Dermis blood vessel endothelial cell (primary cell): ENCODE data around the gene SPDEF. TPM values are rescaled to one million over a fixed set of nuclear protein-coding genes. Genes with fewer than 3 reads are reported as not detected.

ENCODE experiments used
- DNase-seq: peaks from one replicate; pipeline ENCODE4 v3.0.0; 2010
- total RNA-seq: library from RNA; depleted of rRNA; stranded (reverse); fragments of >200 nt; gene quantifications from 2 replicates; pipeline ENCODE4 v1.2.3, GENCODE V29; 2014

SPDEF gene
- total RNA-seq, 1 donor from 2014 or later, result under 0.01 TPM

DNA sequence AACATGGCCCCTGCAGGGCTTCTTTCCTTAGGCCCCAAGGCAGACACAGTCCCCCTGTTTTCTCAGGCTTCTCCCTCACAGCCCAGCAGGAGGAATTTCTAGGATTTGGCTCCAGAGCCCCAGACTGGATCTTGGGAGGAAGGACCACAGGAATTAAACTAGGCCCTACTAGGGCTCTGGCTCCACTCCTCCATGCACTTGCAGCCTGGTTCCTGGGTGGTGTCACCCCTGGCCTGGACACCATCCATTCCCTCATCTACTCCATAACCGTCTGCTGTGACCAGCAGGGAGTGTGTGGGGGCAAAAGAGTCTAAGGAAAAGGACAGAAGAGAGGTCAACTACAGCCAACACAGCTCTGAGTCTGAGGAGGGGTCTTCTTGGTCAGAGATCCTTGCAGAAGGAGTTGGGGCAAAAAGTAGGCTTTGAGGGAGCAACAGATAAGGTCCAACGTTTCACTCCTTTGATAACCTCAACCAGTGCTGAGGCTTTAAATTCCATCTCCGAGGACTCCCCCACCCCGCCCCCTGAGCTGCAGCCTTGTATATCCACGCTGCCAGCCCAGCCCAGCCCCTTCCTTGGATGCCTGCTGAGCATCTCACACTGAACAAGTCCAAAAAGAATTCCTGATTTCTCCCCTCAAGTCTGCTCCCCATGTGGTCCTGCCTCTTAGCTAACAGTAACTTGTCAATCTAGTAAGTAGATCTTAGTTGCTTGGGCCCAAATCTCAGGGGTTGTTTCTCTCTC, 27.9 kb upstream of the SPDEF start:
- no peak for DNase-seq

DNA sequence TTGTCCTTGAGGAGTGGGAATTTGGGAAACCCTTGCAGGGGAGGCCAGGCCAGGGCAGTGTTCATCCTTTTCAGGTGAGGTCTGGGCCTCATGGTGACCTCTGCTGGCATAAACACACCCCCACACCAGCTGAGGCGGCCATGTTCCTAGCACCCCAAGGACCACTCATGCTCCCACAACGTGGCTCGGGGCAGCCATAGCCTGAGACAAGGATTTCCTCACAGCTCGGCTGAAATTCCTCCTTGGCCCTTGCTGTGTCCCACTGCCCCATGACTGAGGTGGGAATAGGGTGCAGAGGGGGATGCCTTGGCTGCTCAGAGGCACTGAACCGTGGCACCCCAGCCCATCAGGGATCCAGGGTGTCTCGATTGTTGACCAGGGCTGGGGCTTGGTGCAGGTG, 27.3 kb upstream of the SPDEF start:
- DNase-seq, result peak; percentile 33

DNA sequence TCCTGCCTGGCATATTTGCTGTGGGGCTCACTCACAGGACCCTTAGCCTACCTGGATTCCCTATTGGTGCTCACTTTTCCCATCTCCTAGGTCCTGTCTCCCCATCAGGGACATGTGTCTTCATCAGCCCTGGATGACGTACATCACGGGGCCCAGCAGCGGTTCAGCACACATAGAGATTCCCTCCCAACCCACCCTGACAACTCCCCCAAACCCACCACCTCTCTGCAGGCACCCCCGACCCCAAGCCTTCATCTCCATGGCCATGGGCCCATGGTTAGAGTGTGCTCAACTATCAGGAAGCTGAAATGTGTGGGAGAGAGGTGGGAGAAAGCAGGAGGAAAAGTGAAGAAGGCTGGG, 25.4 kb upstream of the SPDEF start:
- no peak for DNase-seq

DNA sequence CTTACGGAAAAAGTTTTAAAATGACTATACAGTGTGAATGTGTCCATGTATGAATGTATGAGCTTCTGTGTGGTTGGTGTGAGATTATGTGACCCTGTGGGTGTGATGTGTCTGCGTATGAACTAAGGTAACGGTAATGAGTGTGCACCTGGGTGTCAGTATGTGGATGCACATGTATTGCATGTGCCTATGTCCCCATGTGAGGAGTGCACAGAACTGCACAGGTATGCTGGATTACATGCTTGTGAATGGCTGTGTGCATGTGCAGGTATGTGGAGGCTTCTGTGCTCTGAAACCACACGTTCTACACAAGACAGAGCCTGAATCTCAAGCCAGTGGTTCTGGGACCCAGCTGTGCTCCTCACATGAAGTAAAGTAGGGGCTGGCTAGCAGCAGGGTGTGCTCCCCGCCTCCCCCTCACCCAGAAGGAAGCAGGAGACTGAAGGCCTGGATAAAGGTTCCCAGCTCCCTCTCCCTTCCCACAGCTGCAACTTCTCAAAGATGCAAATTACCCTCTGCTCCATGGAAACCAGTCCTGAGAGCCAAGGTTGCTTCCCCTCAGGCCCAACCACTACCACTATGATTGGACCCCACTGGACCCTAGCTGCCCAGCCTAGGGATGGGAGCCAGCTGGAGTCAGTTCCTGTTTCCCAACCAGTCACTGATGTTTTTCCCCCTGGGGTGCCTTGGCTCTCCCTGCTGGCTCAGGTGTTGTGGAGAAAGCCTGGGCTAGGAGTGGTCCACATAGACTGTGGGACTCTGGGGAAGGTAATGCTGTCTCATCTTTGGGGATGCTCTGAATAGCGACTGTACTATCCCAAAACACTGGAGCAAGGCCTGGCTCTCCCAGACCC, 24.8 kb upstream of the SPDEF start:
- DNase-seq, result no peak

DNA sequence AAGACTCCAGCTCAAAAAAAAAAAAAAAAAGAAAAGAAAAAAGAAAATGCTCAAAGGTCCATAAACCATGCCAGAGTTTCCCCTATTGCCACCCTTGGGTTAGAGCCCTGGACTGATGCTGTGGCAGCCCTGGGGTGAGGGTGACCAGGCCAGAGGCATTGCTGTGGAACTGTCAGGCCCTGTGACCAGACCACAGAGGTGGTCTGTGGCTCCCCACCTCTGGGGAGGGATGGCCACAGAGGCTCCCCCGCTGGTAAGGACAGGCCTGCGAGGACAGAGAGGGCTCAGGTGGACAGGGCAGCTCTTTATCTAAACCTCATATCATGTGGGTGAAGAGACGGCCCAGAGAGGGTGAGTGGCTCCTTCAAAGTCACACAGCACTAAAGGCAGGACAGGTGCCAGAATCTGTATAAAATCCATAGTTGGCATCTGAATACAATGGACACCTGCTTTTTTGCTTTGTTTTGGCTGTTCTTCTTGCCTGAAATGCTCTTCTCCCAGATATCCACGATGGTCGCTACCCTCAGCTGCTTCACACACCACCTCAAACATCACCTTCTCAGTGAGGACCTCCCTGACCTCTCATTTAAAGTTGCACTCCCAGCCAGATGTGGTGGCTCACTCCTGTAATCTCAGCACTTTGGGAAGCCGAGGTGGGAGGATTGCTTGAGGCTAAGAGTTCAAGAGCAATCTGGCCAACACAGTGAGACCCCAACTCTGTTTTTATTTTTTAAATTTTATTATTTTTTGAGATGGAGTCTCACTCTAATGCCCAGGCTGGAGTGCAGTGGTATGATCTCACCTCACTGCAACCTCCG, 22.5 kb upstream of the SPDEF start:
- no peak for DNase-seq

DNA sequence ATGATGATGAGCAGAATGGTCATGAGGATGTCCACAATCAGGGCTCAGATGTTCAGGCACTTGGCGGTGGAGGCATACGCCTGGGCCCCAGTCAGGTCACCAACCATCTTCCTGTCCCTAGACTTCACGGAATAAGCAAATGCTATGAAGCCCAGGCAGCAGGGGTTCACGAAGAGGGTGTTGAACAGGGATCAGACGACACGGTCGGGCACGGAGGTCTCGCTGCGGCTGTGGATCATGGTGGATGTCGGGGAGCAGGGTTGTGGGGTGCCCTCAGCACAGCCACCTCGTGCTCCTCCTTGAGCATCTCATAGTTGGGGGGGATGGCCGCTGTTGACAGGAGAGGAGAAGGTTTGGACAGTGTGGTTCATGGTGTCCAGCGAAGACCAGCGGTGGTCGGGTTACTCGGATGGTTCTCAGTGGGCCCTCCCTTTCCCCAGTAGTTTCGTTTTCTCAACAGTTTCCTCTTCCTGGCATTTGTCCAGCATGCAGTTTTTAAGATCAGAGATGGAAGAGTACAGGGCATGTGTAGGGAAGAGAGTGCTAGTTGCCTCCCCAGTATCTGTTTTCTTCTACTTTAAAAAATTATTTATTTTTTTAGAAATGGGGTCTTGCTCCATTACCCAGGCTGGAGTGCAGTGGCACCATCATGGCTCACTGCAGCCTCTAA, 20.3 kb upstream of the SPDEF start:
- peak; percentile 19 for DNase-seq

DNA sequence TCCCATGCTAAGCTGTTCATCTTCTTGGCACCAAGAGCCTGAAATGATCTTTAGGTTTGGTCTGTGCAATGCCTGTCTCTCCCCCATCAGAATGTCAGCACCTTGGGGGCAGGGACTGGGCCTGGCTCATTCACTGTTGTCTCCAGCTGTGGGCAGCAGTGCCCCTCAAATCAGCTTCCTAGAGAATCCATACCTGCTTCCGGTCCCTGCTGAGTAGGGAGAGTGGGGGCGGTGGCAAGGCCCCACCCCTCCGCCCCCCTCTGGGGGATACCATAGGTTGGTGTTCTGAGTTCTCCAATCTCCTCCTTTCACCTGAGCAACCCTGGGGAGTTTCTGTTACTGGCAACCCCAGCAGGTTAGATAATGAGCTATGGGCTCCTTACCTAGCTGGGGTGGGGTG, 19.2 kb upstream of the SPDEF start:
- DNase-seq, result no peak

DNA sequence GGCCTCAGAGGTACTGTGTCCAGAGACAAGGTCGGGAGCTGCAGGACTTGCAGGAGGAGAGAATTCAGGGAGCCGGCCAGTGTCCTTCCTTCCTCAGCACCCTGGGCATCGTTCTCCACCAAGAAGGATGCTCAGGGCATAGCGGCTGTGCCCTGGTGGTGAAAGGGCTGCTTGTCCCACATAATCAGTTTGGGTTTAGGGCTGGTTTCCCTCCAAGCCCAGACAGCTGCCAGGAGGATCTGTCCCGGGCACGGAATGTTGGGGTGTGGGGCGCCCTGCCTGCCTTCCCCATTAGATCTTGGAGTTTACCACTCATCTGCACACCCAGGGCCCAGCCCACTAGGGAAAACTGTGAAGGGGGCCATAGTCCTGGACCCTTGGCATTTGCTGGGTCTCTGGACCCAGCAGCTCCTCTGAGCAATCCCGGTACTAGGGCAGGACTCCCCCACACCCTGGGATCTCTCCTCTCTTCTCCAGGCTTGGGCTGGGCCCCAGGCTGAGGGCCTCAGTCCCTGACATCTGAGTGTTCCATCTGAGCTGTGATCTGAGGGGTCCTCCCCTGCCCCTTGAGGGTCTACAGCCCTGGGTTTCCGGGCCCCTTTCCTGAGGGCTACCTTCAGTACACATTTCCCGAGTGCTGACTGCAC, 18.6 kb upstream of the SPDEF start:
- no peak for DNase-seq

DNA sequence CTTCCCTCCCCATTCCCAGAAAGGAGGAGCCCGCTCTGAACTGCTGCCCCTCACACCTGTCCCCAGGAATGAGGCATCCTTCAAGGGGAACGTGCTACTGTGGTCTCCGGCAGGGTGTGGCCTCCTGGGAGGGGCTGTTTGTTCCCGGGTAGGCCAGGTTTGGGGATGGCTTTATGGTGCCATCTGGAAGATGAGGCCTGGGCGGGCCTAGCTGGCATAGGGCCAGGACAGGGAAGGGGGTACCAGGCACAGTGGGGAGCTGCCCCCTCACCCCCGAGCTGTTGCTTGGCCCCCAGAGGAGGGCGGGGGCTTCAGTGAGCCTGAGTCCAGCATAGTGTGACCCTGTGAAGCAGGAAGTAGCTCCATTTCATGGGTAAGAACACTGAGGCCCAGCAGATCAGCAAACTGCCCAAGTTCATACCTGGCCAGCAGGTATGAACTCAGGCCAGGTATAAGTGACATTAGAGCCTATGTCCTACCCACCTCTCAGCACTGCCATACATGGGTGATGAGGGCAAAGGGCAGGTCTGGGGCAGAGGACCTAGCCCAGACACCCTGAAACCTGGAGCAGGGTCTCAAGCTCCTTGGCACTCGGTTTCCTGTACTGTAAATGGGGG, 17.5 kb upstream of the SPDEF start:
- no peak for DNase-seq

DNA sequence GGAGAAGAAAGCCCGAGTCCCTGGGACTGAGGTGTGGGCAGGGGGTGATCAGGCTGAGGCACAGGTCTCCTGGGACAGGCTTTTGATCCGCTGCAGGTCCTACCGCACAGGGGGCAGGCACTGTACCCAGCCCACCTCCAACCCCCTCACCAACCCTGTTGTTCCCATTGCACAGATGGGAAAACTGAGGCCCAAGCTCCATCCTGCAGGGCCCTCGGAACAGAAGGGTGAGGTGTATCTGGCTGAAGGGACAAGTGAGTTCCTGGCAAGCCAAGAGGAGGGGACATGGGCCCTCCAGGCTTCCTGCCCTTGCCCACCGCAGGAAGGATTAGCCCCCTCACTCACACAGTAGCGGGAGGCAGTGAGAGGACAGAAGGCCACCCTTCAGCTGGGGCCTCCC, 16.5 kb upstream of the SPDEF start:
- no peak for DNase-seq

DNA sequence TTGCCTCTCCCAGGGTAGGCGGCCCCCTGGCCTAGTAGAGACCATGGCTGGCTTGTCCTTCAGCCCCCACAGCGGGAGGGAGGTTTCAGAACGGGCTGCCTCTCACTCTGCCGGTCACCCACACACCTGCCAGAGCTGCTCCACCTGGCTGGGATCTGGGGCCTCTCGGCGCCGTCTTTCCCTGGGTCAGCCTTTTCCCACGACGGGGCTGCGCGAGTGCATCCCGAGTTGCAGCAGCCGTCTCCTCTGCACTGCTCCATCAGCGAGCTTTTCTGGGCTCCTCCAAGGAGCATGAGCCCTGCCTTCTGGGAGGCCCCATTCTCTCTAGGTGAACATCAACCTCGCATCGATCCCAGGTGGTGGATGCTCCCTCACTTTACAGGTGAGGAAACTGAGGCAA, 15.9 kb upstream of the SPDEF start:
- no peak for DNase-seq

DNA sequence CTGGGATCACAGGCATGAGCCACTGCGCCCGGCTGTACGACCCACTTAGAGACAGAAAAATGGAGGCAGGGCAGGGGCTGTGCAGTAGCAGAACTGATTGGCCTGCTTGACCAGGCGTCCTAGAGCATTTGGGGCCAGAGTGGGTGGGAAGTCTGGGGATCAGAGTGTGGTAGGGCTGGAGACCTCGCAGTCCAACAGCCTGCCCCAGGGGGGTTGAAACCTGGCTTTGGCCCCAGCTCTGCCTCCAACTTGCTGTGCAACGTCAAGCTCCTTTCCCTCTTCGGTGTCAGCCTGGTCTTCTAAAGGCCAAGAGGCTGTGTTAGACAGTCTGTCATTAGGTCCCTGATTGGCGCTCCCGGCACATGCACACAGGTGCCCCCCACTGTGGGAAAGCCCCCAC, 15.3 kb upstream of the SPDEF start:
- no peak for DNase-seq

DNA sequence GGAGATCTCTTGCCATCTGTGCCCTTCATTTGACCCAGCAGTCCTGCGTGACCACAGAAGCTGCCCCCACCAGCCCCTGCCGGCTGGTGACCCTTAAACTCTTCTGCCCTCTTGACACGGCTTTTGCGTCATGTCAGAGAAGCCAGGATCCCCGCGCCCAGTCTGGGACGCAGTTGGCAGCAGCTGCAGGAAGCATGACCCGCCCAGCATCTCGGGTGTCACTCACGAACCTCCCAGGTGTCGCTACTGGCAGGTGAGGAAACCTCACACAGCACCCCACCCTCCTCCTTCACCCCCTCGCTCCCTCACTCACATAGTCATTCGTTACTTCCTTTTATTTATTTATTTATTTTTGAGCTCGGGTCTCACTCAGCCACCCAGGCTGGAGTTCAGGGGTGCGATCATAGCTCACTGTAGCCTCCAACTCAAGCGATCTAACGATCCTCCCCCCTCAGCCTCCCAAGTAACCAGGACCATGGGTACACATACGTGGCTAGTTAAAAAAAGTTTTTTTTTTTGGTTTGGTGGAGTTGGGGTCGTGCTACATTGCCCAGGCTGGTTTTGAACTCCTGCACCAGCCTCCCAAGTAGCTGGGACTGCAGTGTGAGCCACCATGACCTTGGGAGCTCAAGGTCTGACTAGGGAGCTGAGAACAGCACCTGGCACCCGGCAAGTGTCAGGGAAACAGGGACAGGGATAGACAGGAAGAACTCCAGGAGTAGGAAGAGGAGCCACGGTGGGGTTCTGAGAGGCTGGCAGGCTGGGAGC, 14.1 kb upstream of the SPDEF start:
- DNase-seq, result no peak

DNA sequence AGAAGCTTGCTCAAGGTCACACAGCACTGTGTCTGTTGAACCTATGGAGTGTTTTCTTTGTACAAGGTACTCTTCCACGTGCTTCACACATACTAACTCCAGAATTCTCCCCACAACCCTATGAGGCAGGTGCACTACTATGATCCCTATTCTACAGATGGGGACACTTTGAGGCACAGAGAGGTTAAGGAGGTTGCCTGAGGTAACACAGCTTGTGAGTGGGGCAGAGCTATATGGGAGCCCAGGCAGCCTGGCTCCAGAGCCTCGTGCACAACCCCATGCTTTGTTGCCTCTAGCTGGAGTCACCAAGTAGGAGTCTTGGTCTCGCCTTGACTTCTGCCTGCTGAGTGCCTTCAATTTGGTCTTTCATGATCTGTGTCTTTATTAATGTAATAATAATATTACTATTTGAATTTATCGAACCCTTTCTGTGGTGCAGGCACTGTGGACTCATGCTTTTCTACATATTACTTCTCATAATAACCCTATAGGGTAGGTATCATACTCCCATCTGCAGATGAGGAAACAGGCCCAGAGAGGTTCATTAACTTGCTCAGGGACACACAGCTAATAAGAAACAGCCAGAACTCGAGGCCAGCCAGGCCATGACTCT, 13.3 kb upstream of the SPDEF start:
- no peak for DNase-seq

DNA sequence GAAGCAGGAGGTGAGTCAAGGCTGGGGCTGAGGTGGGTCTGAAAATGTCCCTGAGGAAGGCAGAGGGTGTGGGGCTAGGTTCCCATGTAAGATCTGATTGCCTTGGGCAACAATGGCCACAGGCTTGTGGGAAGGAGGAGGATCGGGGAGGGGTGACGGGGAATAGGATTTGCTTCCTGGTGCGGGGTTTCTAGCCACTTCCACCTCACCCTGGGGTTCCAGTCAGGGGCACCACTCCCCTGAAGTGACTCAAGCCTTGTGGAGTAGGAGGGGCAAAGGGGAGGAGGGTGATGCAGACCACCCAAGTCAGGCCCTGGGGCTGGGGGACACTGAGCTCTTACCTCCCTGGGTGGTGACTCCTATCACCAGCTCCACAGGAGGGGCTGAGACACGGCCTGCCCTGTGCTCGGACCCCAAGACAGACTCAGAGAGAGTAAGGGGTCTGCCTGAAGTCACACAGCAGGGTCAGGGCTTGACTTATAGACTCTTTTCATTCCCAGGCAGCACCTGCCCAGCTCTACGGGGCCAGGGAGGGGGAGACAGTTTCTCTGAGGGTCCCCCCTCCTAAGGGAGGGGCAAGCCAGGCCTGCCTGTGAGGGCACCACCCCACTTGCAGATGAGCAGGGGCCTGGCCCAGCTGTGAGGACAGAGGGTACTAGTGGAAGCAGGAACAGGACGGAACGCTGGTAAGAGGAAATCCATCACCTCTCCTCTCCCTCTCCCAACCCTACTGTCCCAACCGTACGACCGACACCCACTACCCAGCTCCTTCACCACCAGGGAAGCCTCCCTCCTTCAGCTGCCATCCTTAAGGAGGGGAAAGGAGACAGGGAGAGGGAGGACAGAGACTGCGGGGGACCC, 12.4 kb upstream of the SPDEF start:
- DNase-seq, result no peak

DNA sequence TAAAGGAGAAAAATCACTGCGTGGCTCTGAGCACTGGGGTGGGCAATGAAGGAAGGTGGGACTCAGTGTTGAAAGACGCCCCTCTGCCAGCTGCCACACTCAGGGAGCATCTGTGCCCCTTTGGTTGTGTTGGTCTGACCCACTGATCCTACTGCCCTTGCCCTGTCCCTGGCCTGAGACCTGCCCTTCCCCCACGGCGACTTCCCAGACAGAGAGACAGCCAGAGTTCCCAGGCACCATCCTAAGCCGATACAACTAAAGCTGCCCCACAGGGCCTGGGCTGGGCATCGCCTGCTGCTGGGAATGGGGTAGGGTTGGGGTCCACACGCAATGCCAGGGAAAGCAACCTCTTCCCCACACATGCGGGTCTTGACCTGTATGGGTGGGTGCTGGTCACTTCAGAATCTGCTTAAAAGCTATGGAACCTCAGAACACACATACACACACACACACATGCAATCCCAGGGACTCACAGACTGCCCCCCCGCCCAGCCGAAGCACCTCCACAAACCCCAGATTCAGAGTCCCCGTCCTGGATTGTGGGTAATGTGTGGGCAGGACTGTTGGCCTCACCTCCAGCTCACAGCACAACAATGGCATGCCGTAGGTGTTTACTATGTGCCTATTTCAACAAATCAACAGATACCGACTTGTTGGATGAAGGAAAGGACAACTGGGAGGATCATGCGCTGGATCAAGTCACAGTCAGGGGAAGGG, 10.9 kb upstream of the SPDEF start:
- DNase-seq, result no peak

DNA sequence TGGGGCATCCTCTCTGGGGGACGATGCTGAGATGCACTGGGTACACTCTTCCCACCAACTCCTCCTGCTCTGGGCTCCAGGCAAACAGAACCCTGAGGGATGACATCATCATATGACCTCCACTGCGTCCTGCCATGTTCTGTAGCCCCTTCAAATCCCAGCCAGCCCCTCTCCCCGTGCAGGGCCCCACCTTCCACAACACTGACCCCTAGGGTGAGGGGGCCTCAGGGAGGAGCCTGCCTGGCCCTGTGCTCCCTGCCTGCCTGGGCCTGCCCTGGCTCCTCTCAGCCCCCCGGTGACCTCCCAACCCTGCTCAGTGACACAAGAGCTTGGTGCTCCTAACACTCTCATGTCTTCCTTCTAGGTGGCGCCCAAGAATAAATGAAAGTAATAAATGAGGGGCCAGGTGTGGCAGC, 9.6 kb upstream of the SPDEF start:
- DNase-seq, result no peak

DNA sequence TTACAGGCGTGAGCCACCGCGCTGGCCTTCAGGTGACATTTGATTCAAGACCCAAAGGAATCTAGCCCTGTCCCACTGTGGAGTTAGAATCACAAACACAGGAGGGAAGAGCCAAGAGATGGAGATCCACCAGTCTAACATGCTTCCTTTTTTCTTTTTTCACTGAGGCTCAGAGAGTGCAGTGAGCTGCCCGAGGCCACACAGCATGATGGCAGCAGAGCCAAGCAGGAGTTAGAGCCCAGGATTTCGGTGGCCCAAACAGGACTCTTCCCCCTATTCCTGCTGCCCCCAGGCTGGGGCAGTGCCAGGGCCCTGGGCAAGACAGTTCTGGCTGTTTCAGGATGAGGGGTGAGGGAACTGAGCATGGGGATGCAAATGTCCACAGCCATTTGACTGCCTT, 8.1 kb upstream of the SPDEF start:
- no peak for DNase-seq

DNA sequence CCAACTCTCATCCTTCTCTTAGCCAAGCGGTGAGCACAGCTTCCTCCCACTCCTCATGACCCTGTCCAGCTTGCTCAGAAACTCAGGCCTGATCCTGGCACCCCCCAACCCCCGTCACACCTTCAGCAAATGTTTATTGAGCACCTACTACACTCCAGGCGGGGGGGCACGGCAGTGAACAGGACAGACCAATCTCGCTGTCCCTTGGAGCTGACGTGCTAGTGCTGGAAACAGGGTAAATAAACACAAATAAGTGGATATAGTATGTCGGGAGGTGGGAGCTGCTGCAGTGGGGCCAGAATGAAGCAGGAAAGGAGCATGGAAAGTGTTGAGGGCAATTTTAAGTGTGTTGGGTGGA, 7.4 kb upstream of the SPDEF start:
- no peak for DNase-seq
